ENCODE results near the gene PROM1.

- TF ChIP-seq CTCF (IDR thresholded peaks at IDR 0.05) = no peak
- TF ChIP-seq POLR2A (IDR thresholded peaks at IDR 0.05) = no peak
These were observed 87.0 kb downstream of the PROM1 start for GRCh38 chr4:15996773-15997172.
